H9 (cell line): Measurements from ENCODE around the gene SERPINA3. TPM values are rescaled to one million over a fixed set of nuclear protein-coding genes. Genes with fewer than 3 reads are reported as not detected.

Experiments
- DNase-seq: peaks from one replicate; pipeline ENCODE4 v3.0.0-alpha.2; 2017
- H2AFZ ChIP-seq: one replicate; pipeline ENCODE4 v1.6.1; 2013; ENCODE audit warnings: mild to moderate bottlenecking, low read length, control low read depth, moderate library complexity
- H2AK5ac ChIP-seq: 2 replicates; pipeline ENCODE4 v1.6.1; 2013; ENCODE audit warnings: low read length, control low read depth, mixed read lengths; ENCODE audit not compliant: insufficient read length
- H2BK120ac ChIP-seq: one replicate; pipeline ENCODE4 v1.6.1; 2013; ENCODE audit warnings: low read depth, mild to moderate bottlenecking, low read length, control low read depth, inconsistent platforms; ENCODE audit not compliant: poor library complexity, severe bottlenecking
- H2BK12ac ChIP-seq: 2 replicates; pipeline ENCODE4 v1.6.1; 2013; ENCODE audit warnings: low read length, control low read depth, mixed read lengths, low read depth; ENCODE audit not compliant: insufficient read length
- H2BK15ac ChIP-seq: 2 replicates; pipeline ENCODE4 v1.6.1; 2013; ENCODE audit warnings: low read depth, low read length, control low read depth
- H2BK20ac ChIP-seq: one replicate; pipeline ENCODE4 v1.6.1; 2013; ENCODE audit warnings: low read depth, mild to moderate bottlenecking, low read length, control low read depth, inconsistent platforms; ENCODE audit not compliant: poor library complexity, severe bottlenecking
- H2BK5ac ChIP-seq: 2 replicates; pipeline ENCODE4 v1.6.1; 2013; ENCODE audit warnings: low read length, control low read depth, mixed read lengths; ENCODE audit not compliant: insufficient read length
- H3K14ac ChIP-seq: 2 replicates; pipeline ENCODE4 v1.6.1; 2013; ENCODE audit warnings: low read length, control low read depth; ENCODE audit not compliant: insufficient read depth
- H3K18ac ChIP-seq: 2 replicates; pipeline ENCODE4 v1.6.1; 2013; ENCODE audit warnings: low read depth, mild to moderate bottlenecking, mixed read lengths, low read length, control low read depth; ENCODE audit not compliant: insufficient read length
- H3K23ac ChIP-seq: 2 replicates; pipeline ENCODE4 v1.6.1; 2013; ENCODE audit warnings: low read length, control low read depth, mixed read lengths, low read depth; ENCODE audit not compliant: insufficient read length
- H3K23me2 ChIP-seq: 2 replicates; pipeline ENCODE4 v1.6.1; 2013; ENCODE audit warnings: low read depth, mild to moderate bottlenecking, mixed read lengths, low read length, control low read depth; ENCODE audit not compliant: insufficient read length, poor library complexity, severe bottlenecking
- H3K27ac ChIP-seq: 2 replicates; pipeline ENCODE4 v1.5.1; 2013; ENCODE audit warnings: low read length, control low read depth, mixed read lengths, low read depth; ENCODE audit not compliant: insufficient read length
- H3K27me3 ChIP-seq: 2 replicates; pipeline ENCODE4 v1.6.1; 2013; ENCODE audit warnings: low read length, control low read depth, inconsistent platforms; ENCODE audit not compliant: insufficient read depth
- H3K4ac ChIP-seq: 2 replicates; pipeline ENCODE4 v1.6.1; 2013; ENCODE audit warnings: low read depth, mild to moderate bottlenecking, control low read depth, inconsistent platforms, low read length, moderate library complexity
- H3K4me1 ChIP-seq: 2 replicates; pipeline ENCODE4 v1.6.1; 2013; ENCODE audit warnings: low read length, control low read depth, inconsistent platforms; ENCODE audit not compliant: insufficient read depth
- H3K4me2 ChIP-seq: 2 replicates; pipeline ENCODE4 v1.6.1; 2013; ENCODE audit warnings: low read length, control low read depth, mixed read lengths; ENCODE audit not compliant: insufficient read length, insufficient read depth
- H3K56ac ChIP-seq: 2 replicates; pipeline ENCODE4 v1.6.1; 2013; ENCODE audit warnings: low read depth, mild to moderate bottlenecking, mixed read lengths, low read length, control low read depth; ENCODE audit not compliant: insufficient read length
- H3K79me1 ChIP-seq: 2 replicates; pipeline ENCODE4 v1.6.1; 2013; ENCODE audit warnings: low read depth, mild to moderate bottlenecking, moderate library complexity, low read length, control low read depth, inconsistent platforms; ENCODE audit not compliant: insufficient read depth, poor library complexity, severe bottlenecking
- H3K79me2 ChIP-seq: 2 replicates; pipeline ENCODE4 v1.6.1; 2013; ENCODE audit warnings: low read length, control low read depth, inconsistent platforms; ENCODE audit not compliant: insufficient read depth
- H3K9ac ChIP-seq: 2 replicates; pipeline ENCODE4 v1.6.1; 2013; ENCODE audit warnings: low read length, control low read depth, mixed read lengths; ENCODE audit not compliant: insufficient read length; ENCODE audit errors: extremely low read depth
- H3K9me3 ChIP-seq: one replicate; pipeline ENCODE4 v1.6.1; 2013; ENCODE audit warnings: low read depth, low read length, inconsistent platforms; ENCODE audit not compliant: control insufficient read depth
- H3T11ph ChIP-seq: one replicate; pipeline ENCODE4 v1.6.1; 2013; ENCODE audit warnings: mild to moderate bottlenecking, low read length, control low read depth, inconsistent platforms
- H4K20me1 ChIP-seq: one replicate; pipeline ENCODE4 v1.6.1; 2013; ENCODE audit not compliant: control insufficient read depth, insufficient read length, insufficient read depth
- H4K5ac ChIP-seq: 2 replicates; pipeline ENCODE4 v1.6.1; 2013; ENCODE audit warnings: low read depth, mild to moderate bottlenecking, mixed read lengths, low read length, control low read depth; ENCODE audit not compliant: insufficient read length
- H4K8ac ChIP-seq: replicated peaks from 2 replicates; pipeline ENCODE4 v1.6.1; 2013; ENCODE audit warnings: low read length, control low read depth, mixed read lengths, low read depth; ENCODE audit not compliant: insufficient read length
- H4K91ac ChIP-seq: 2 replicates; pipeline ENCODE4 v1.6.1; 2013; ENCODE audit warnings: low read depth, mild to moderate bottlenecking, moderate library complexity, mixed read lengths, low read length, control low read depth; ENCODE audit not compliant: insufficient read length
- H3K27ac Mint-ChIP-seq, 3 experiments: 2 replicates in 2 of 3; 3 replicates in 1 of 3; pipeline ENCODE4 v1.8.0; 2020 to 2021; ENCODE audit warnings: mixed read lengths in 3 of 3, mild to moderate bottlenecking in 1 of 3, moderate library complexity in 1 of 3
- H3K27me3 Mint-ChIP-seq: 2 replicates; pipeline ENCODE4 v1.8.0; 2021; ENCODE audit warnings: low read depth, mild to moderate bottlenecking, moderate library complexity, mixed read lengths
- H3K36me3 Mint-ChIP-seq, 3 experiments: 2 replicates in 2 of 3; 3 replicates in 1 of 3; pipeline ENCODE4 v1.8.0; 2020 to 2021; ENCODE audit warnings: low read depth in 3 of 3, mixed read lengths in 3 of 3; ENCODE audit not compliant: insufficient read depth in 1 of 3
- H3K4me1 Mint-ChIP-seq, 2 experiments: 2 replicates each; pipeline ENCODE4 v1.8.0; 2020; ENCODE audit warnings: mixed read lengths in 2 of 2
- H3K4me3 Mint-ChIP-seq, 2 experiments: 2 replicates in 1 of 2; 3 replicates in 1 of 2; pipeline ENCODE4 v1.8.0; 2020 to 2021; ENCODE audit warnings: mild to moderate bottlenecking in 2 of 2, mixed read lengths in 2 of 2, moderate library complexity in 1 of 2
- H3K9me3 Mint-ChIP-seq, 2 experiments: 2 replicates in 1 of 2; 3 replicates in 1 of 2; pipeline ENCODE4 v1.8.0; 2020; ENCODE audit warnings: mild to moderate bottlenecking in 2 of 2, mixed read lengths in 2 of 2, moderate library complexity in 1 of 2
- WGBS: extraction: QIAGEN DNeasy Blood & Tissue Kit; methylation state at CpG from one replicate; pipeline ENCODE4 v1.1.7; 2013; ENCODE audit warnings: missing lambda C conversion rate, low lambda C conversion rate, mixed read lengths; ENCODE audit not compliant: insufficient read length; ENCODE audit errors: extremely low coverage; 5-methylcytosine and 5-hydroxymethylcytosine counted together
- total RNA-seq: library from RNA; stranded (reverse); gene quantifications from 2 replicates; pipeline ENCODE4 v1.2.1, GENCODE V29; 2021
- TF ChIP-seq, protein P1 (sequence below): fragments of 200-600 bp; sonication (generic); conservative IDR thresholded peaks from 3 replicates; pipeline ENCODE4 v1.8.0; 2021; ENCODE audit warnings: antibody characterized with exemption, mild to moderate bottlenecking

SERPINA3 gene
- total RNA-seq, 1 experiment from 2014 or later: not detected

DNA sequence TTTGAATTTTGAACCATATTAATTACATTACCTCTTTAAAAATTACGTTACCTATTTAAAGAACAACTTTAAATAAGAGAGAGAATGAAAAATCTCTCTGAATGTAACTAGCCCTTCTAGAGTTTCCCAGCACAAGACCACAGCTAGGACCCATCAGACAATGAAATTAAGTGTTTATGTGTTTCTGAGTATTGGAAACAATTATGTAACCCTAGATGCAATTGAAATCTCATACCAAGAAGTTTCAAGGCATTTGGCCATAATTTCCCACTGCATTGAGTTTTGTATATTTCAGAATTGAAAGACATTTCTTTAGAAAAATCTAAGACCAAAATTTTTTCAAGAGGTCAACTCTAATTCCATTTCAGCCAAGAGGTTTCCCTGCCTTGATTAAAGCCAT is 47.1 kb downstream of the SERPINA3 start:
- no peak overlapping the region for H2BK12ac ChIP-seq
- peaks cover 4 to 7% of the 10 kb centered on the region in 2 experiments; a peak in 3 of 5 replicates for H3K9me3 Mint-ChIP-seq
- no peak overlapping the region for H4K5ac ChIP-seq
- no peaks in the 10 kb centered on the region for H4K20me1 ChIP-seq
- no peak overlapping the region for H4K8ac ChIP-seq
- H2BK20ac ChIP-seq: no peak overlapping the region
- H3K56ac ChIP-seq: no peak overlapping the region
- H3K4me1 Mint-ChIP-seq: no peaks in the 10 kb centered on the region
- H3K23ac ChIP-seq: no peak overlapping the region
- TF ChIP-seq, protein P1, sequence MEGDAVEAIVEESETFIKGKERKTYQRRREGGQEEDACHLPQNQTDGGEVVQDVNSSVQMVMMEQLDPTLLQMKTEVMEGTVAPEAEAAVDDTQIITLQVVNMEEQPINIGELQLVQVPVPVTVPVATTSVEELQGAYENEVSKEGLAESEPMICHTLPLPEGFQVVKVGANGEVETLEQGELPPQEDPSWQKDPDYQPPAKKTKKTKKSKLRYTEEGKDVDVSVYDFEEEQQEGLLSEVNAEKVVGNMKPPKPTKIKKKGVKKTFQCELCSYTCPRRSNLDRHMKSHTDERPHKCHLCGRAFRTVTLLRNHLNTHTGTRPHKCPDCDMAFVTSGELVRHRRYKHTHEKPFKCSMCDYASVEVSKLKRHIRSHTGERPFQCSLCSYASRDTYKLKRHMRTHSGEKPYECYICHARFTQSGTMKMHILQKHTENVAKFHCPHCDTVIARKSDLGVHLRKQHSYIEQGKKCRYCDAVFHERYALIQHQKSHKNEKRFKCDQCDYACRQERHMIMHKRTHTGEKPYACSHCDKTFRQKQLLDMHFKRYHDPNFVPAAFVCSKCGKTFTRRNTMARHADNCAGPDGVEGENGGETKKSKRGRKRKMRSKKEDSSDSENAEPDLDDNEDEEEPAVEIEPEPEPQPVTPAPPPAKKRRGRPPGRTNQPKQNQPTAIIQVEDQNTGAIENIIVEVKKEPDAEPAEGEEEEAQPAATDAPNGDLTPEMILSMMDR: no peak
- H3K9ac ChIP-seq: no peak overlapping the region
- WGBS: no CpG with 5 or more reads among the region's 1 CpG
- H3T11ph ChIP-seq: no peak overlapping the region
- no peak overlapping the region for H2BK120ac ChIP-seq
- no peak overlapping the region for H3K14ac ChIP-seq
- no peak overlapping the region for H3K4me2 ChIP-seq
- no peak overlapping the region for H3K27ac Mint-ChIP-seq
- H3K9me3 ChIP-seq: no peaks in the 10 kb centered on the region
- no peak overlapping the region for H2BK5ac ChIP-seq
- H3K4me3 Mint-ChIP-seq: no peak overlapping the region
- no peaks in the 10 kb centered on the region for H3K23me2 ChIP-seq
- no peak overlapping the region for H4K91ac ChIP-seq
- peaks cover 20% of the 10 kb centered on the region for H3K27me3 Mint-ChIP-seq
- no peak overlapping the region for H2AK5ac ChIP-seq
- H3K79me1 ChIP-seq: no peaks in the 10 kb centered on the region
- H3K79me2 ChIP-seq: no peaks in the 10 kb centered on the region
- no peak overlapping the region for H3K18ac ChIP-seq
- H3K36me3 Mint-ChIP-seq: no peaks in the 10 kb centered on the region; a peak in 1 of 7 replicates
- no peak overlapping the region for H3K4ac ChIP-seq
- H3K4me1 ChIP-seq: no peaks in the 10 kb centered on the region
- no peaks in the 10 kb centered on the region for H3K27me3 ChIP-seq
- H2AFZ ChIP-seq: no peak overlapping the region
- DNase-seq: no peak
- H2BK15ac ChIP-seq: no peak overlapping the region
- no peak overlapping the region for H3K27ac ChIP-seq
